ENCODE results near the gene MAGEA11. TPM values are rescaled to one million over a fixed set of nuclear protein-coding genes. Genes with fewer than 3 reads are reported as not detected.
"Not testable (repeated sequence)": the region's sequence is repeated elsewhere in the genome, so short reads cannot be mapped to it uniquely, and the experiment has no call there.

Gene MAGEA11, protein sequence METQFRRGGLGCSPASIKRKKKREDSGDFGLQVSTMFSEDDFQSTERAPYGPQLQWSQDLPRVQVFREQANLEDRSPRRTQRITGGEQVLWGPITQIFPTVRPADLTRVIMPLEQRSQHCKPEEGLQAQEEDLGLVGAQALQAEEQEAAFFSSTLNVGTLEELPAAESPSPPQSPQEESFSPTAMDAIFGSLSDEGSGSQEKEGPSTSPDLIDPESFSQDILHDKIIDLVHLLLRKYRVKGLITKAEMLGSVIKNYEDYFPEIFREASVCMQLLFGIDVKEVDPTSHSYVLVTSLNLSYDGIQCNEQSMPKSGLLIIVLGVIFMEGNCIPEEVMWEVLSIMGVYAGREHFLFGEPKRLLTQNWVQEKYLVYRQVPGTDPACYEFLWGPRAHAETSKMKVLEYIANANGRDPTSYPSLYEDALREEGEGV
- total RNA-seq (not detected), polyA plus RNA-seq (not detected)

DNA sequence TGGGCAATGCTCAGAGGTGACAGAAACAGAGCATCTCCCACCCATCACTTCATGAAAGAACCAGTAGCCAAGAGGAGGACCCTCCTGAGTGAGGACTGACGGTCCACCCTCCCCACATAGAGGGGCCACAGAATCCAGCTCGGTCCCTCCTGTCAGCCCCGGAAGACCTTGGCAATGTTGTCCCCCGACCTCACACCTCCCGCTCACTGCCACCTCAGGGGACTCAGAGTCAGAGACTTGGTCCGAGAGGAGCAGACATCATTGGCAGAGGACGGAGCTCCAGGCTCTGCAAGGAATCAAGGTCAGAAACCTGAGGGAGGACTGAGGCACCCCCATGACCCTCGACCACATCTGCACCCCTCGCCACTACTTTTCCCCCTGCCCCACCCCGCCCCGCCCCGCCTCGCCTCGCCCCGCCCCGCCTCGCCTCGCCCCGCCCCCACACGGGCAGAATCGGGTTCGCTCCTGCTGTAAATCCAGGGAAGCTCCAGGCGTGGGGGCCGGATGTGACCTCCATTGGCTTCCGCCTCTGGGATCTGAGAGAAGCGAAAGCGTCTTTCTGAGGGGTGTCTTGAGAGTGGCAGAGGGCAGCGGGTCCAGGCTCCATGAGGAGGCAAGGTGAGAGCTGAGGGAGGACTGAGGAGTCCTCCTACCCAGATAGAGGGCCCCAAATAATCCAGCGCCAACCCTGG, at the start of gene MAGEA11:
TSS of gene MAGEA11 (plus strand) at position 516 of the 692 bp plus-strand sequence. CDS start 1,100 bp downstream, outside the sequence.
- H3K9ac ChIP-seq (ENCODE audit: low read depth in 1 of 2, low read length in 2 of 2): no peak within 1 kb of the TSS
- H3K27ac ChIP-seq (ENCODE audit: low read depth in 1 of 2, low read length in 2 of 2): no peak within 1 kb of the TSS
- no peaks in the 10 kb centered on the region for H3K9me3 ChIP-seq (ENCODE audit: control insufficient read depth in 4 of 4, low read length in 3 of 4)
- TF ChIP-seq, protein P1, sequence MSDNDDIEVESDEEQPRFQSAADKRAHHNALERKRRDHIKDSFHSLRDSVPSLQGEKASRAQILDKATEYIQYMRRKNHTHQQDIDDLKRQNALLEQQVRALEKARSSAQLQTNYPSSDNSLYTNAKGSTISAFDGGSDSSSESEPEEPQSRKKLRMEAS (IDR thresholded peaks at IDR 0.05): no peak
- TF ChIP-seq, protein P2, sequence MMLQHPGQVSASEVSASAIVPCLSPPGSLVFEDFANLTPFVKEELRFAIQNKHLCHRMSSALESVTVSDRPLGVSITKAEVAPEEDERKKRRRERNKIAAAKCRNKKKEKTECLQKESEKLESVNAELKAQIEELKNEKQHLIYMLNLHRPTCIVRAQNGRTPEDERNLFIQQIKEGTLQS (IDR thresholded peaks at IDR 0.05): no peak
- TF ChIP-seq RAD21 (IDR thresholded peaks at IDR 0.05) (no peak), EGR1 (IDR thresholded peaks at IDR 0.05; ENCODE audit: low read depth in 2 of 2) (no peak), TAF1 (conservative IDR thresholded peaks at IDR 0.05) (no peak), FOXA1 (IDR thresholded peaks at IDR 0.05) (no peak), HNF4A (conservative IDR thresholded peaks at IDR 0.05) (no peak), YY1 (IDR thresholded peaks at IDR 0.05) (no peak), RXRA (IDR thresholded peaks at IDR 0.05) (no peak), HNF4G (IDR thresholded peaks at IDR 0.05) (no peak)
- DNase-seq (ENCODE audit: low spot score): no peak
- no peak within 1 kb of the TSS for H3K4me3 ChIP-seq (ENCODE audit: low read depth in 1 of 3, low read length in 3 of 3)
- WGBS: 89% methylated on average over 28 of the region's 29 CpGs
- no peaks in the 10 kb centered on the region for H3K4me1 ChIP-seq (ENCODE audit: control insufficient read depth in 4 of 4, insufficient read depth in 4 of 4, low read length in 3 of 4)
- H3K27me3 ChIP-seq (ENCODE audit: control insufficient read depth in 4 of 4, insufficient read depth in 4 of 4, low read length in 3 of 4): peaks cover 0 to 2% (median 0%) of the 10 kb centered on the region in 4 donors
- no peaks in the 10 kb centered on the region for H3K36me3 ChIP-seq (ENCODE audit: control insufficient read depth in 4 of 4, insufficient read depth in 3 of 4, low read depth in 1 of 4, low read length in 3 of 4)

DNA sequence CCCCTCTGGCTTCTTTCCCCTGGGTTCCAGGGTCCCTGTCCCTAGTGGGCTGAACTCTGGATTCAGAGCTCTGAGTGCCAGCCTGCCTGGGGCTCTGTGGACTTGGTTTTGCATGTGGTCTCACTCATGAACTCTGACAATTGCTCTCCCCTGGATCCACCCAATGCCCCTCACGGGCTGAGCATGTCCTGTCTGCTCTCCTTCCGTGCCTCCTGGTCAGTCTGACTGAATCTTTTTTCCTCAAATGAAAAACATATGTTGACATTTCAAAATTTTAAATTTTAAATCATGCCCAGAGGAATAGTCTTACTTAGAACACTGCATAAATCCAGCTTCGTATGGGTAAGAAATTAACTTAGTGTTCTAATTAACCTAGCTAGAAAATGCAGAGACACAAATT, 36.8 kb upstream of the MAGEA11 start:
- H3K4me3 ChIP-seq (ENCODE audit: low read depth in 1 of 3, low read length in 3 of 3); H3K9me3 ChIP-seq (ENCODE audit: control insufficient read depth in 4 of 4, low read length in 3 of 4); H3K27me3 ChIP-seq (ENCODE audit: control insufficient read depth in 4 of 4, insufficient read depth in 4 of 4, low read length in 3 of 4); H3K27ac ChIP-seq (ENCODE audit: low read depth in 1 of 2, low read length in 2 of 2); DNase-seq (ENCODE audit: low spot score); H3K36me3 ChIP-seq (ENCODE audit: control insufficient read depth in 4 of 4, insufficient read depth in 3 of 4, low read depth in 1 of 4, low read length in 3 of 4); H3K9ac ChIP-seq (ENCODE audit: low read depth in 1 of 2, low read length in 2 of 2); H3K4me1 ChIP-seq (ENCODE audit: control insufficient read depth in 4 of 4, insufficient read depth in 4 of 4, low read length in 3 of 4): not testable (repeated sequence)
- no CpG with 5 or more reads among the region's 3 CpGs for WGBS

DNA sequence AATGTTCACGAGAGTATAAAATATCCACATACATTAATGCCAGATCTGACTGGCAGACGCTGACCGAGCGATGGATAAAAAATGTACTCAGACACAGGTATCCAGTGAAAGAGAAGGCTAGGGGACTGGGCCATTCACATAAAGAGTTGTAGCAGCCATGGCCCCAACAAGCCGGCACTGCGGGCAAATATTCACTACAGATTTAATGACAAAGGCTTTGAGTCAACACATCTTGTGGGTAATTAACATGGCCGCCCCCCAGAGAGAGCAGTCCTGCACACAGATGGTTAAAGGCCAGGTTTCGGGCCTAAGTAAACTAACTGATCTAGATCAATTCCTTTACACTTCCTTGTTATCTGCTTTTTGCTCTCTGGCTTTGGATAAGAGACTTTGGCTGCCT, 36.3 kb upstream of the MAGEA11 start:
- not testable (repeated sequence) for H3K9ac ChIP-seq (ENCODE audit: low read depth in 1 of 2, low read length in 2 of 2); H3K36me3 ChIP-seq (ENCODE audit: control insufficient read depth in 4 of 4, insufficient read depth in 3 of 4, low read depth in 1 of 4, low read length in 3 of 4); H3K27ac ChIP-seq (ENCODE audit: low read depth in 1 of 2, low read length in 2 of 2); H3K27me3 ChIP-seq (ENCODE audit: control insufficient read depth in 4 of 4, insufficient read depth in 4 of 4, low read length in 3 of 4); H3K4me3 ChIP-seq (ENCODE audit: low read depth in 1 of 3, low read length in 3 of 3); H3K4me1 ChIP-seq (ENCODE audit: control insufficient read depth in 4 of 4, insufficient read depth in 4 of 4, low read length in 3 of 4); DNase-seq (ENCODE audit: low spot score); H3K9me3 ChIP-seq (ENCODE audit: control insufficient read depth in 4 of 4, low read length in 3 of 4)
- WGBS: no CpG with 5 or more reads among the region's 8 CpGs

DNA sequence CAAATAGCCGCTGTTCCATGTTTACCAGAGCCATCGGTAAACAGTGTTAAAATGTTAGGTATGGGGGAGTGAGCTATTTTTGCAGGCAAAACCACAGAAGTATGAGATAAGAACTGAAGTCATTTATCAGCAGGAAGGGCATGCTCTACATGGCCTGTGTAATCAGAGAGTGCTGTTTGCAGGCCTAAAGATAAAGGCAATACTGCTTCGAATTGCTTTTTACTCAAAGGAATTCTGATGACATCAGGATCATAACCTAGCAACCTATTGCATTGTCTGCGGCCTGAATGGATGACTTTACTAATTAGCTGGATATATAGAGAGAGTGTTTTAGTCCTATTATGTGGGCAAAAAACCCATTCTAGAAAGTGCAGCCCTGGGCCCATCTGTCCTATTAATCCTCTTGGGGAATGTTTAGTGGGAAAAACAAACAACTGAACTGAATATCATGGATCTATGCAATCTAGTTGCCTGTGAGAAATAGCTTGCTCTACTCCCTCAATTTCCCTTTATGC, 32.6 kb upstream of the MAGEA11 start:
- H3K9ac ChIP-seq (ENCODE audit: low read depth in 1 of 2, low read length in 2 of 2); H3K4me1 ChIP-seq (ENCODE audit: control insufficient read depth in 4 of 4, insufficient read depth in 4 of 4, low read length in 3 of 4); H3K4me3 ChIP-seq (ENCODE audit: low read depth in 1 of 3, low read length in 3 of 3); DNase-seq (ENCODE audit: low spot score); H3K27me3 ChIP-seq (ENCODE audit: control insufficient read depth in 4 of 4, insufficient read depth in 4 of 4, low read length in 3 of 4); H3K27ac ChIP-seq (ENCODE audit: low read depth in 1 of 2, low read length in 2 of 2); H3K36me3 ChIP-seq (ENCODE audit: control insufficient read depth in 4 of 4, insufficient read depth in 3 of 4, low read depth in 1 of 4, low read length in 3 of 4); H3K9me3 ChIP-seq (ENCODE audit: control insufficient read depth in 4 of 4, low read length in 3 of 4): not testable (repeated sequence)
- no CpG with 5 or more reads among the region's 4 CpGs for WGBS
